Heart right ventricle (tissue), 16 donors: ENCODE measurements around the gene RTN4R. TPM values are rescaled to one million over a fixed set of nuclear protein-coding genes. Genes with fewer than 3 reads are reported as not detected.
"Not testable (repeated sequence)": the region's sequence is repeated elsewhere in the genome, so short reads cannot be mapped to it uniquely, and the experiment has no call there.

ENCODE experiments used
- ATAC-seq, 8 donors: fragments of 200-7000 bp; cut with Tn5 transposase; one replicate each; pipeline ENCODE4 v1.9.1; 2020; ENCODE audit warnings: mild to moderate bottlenecking in 8 of 8, moderate library complexity in 8 of 8, moderate number of reproducible peaks in 1 of 8
- DNase-seq, 2 donors: peaks; one replicate each; pipeline ENCODE4 v3.0.0-alpha.2; 2020
- H3K27ac ChIP-seq, 10 donors: fragments of 200-600 bp; sonication (generic) in 2 of 10; one replicate each; pipeline versions ENCODE4 v1.5.0 to v1.8.0; 2020 to 2022; ENCODE audit warnings: mild to moderate bottlenecking in 3 of 10
- H3K27me3 ChIP-seq, 7 donors: fragments of 200-600 bp; one replicate each; pipeline ENCODE4 v1.8.0; 2021 to 2022; ENCODE audit warnings: mild to moderate bottlenecking in 2 of 7
- H3K36me3 ChIP-seq, 9 donors: fragments of 200-600 bp; sonication (generic) in 1 of 9; one replicate each; pipeline versions ENCODE4 v1.5.0 to v1.8.0; 2020 to 2022; ENCODE audit warnings: mild to moderate bottlenecking in 2 of 9
- H3K4me1 ChIP-seq, 9 donors: fragments of 200-600 bp; sonication (generic) in 1 of 9; one replicate each; pipeline versions ENCODE4 v1.5.0 to v1.8.0; 2020 to 2022; ENCODE audit warnings: mild to moderate bottlenecking in 4 of 9
- H3K4me3 ChIP-seq, 10 donors: fragments of 200-600 bp; sonication (generic) in 2 of 10; one replicate each; pipeline versions ENCODE4 v1.5.0 to v1.8.0; 2020 to 2022; ENCODE audit warnings: mild to moderate bottlenecking in 7 of 10, moderate library complexity in 2 of 10
- H3K9me3 ChIP-seq, 11 donors: fragments of 200-600 bp in 10 of 11; sonication (generic) in 2 of 11; one replicate each; pipeline versions ENCODE4 v1.5.0 to v1.8.0; 2013 to 2022; ENCODE audit warnings: mild to moderate bottlenecking in 2 of 11, control low read depth in 1 of 11, moderate library complexity in 1 of 11
- WGBS, 2 donors: extraction: QIAGEN DNeasy Blood & Tissue Kit; methylation state at CpG; one replicate each; pipeline ENCODE4 v1.1.7; 2013; ENCODE audit warnings: inconsistent platforms in 1 of 2; 5-methylcytosine and 5-hydroxymethylcytosine counted together
- intact Hi-C, 10 donors: fragments of 100-400 bp; cut with DNase I; formaldehyde crosslinking; loops; one replicate each; pipeline versions ENCODE4 v1.11.1 to v1.14.2; 2022
- polyA plus RNA-seq, 2 donors: library from polyadenylated mRNA; stranded (reverse); fragments of 200-250 nt; gene quantifications; one replicate each; pipeline ENCODE4 v1.2.3, GENCODE V29; 2013
- total RNA-seq, 10 donors: library from RNA; stranded (reverse); fragmentation: NEBNext Ultra II Directional in 3 of 10; extraction: Animal tissue kit (Norgen Biotek cat#: 25700) in 3 of 10; gene quantifications; one replicate each; pipeline versions ENCODE4 v1.2.1 to v1.2.4, GENCODE V29; 2021 to 2023
- TF ChIP-seq, protein P1 (sequence below), 9 donors: fragments of 200-600 bp; sonication (generic) in 2 of 9; IDR thresholded peaks; one replicate each; pipeline versions ENCODE4 v1.5.0 to v1.8.0; 2021 to 2022; ENCODE audit warnings: antibody characterized with exemption in 9 of 9, mild to moderate bottlenecking in 5 of 9, moderate library complexity in 1 of 9
- donor health status: Arrhythmogenic right ventricular cardiomyopathy.
- donor health status: ischemic (EF 13 %, LVEDD 7.1; RV severe dilation, severe dysfunction).
- donor health status: healthy with polysubstance abuse.
- donor health status: DM: no; HTN: yes; CAD: no.
- donor health status: DM: no; HTN: no; CAD: no.
- donor health status: ischemic (EF 25% LVEDD 6.9; RV normal size, moderate dysfunction).
- donor health status: ischemic (EF 25% LVEDD 5.7; RV mildly dilated, moderate dysfunction).
- donor health status: healthy.
- donor health status: DM: yes; HTN: yes; CAD: no.
- donor health status: Ischemic cardiomyopathy.
- donor health status: ischemic (EF 35%, LVEDD 5.7; RV mildly dilated, moderate dysfunction).
- donor health status: nonischemic (EF 11% LVEDD 7.7; RV severe dilation, severe dysfunction).
- donor health status: DM: yes; HTN: yes; CAD: no.
- donor health status: PGD.
- donor health status: ischemic (EF 29% LVEDD 5.4; RV normal size, mild dysfunction).
- donor health status: nonischemic (EF 23%, LVEDD 6.1; RV moderate dilation, normal function).

The RTN4R gene
- total and polyA plus RNA-seq, 12 donors, result 0.56 to 2.5 (median 0.93) TPM

GRCh38 chr22:20272174-20272573 is 4.1 kb upstream of the RTN4R start:
- intact Hi-C loops, result loop anchor here in 1 of 10 donors (5.0 kb wide), 1 partner anchor 100 kb away; no protein-coding TSS in a partner anchor
- DNase-seq (no peak), ATAC-seq (no peak)
- Histone ChIP-seq H3K4me3 (no peak overlapping the region), H3K27ac (no peak overlapping the region), H3K4me1 (peaks cover 5 to 17% (median 6%) of the 10 kb centered on the region in 9 donors), H3K36me3 (no peaks in the 10 kb centered on the region), H3K27me3 (peaks cover 0 to 6% (median 0%) of the 10 kb centered on the region in 7 donors), H3K9me3 (no peaks in the 10 kb centered on the region)
- TF ChIP-seq, protein P1, sequence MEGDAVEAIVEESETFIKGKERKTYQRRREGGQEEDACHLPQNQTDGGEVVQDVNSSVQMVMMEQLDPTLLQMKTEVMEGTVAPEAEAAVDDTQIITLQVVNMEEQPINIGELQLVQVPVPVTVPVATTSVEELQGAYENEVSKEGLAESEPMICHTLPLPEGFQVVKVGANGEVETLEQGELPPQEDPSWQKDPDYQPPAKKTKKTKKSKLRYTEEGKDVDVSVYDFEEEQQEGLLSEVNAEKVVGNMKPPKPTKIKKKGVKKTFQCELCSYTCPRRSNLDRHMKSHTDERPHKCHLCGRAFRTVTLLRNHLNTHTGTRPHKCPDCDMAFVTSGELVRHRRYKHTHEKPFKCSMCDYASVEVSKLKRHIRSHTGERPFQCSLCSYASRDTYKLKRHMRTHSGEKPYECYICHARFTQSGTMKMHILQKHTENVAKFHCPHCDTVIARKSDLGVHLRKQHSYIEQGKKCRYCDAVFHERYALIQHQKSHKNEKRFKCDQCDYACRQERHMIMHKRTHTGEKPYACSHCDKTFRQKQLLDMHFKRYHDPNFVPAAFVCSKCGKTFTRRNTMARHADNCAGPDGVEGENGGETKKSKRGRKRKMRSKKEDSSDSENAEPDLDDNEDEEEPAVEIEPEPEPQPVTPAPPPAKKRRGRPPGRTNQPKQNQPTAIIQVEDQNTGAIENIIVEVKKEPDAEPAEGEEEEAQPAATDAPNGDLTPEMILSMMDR (IDR thresholded peaks at IDR 0.05), result no peak
- WGBS, 2 donors, result 93 to 94% methylated on average over 9 of the region's 9 CpGs

DNA sequence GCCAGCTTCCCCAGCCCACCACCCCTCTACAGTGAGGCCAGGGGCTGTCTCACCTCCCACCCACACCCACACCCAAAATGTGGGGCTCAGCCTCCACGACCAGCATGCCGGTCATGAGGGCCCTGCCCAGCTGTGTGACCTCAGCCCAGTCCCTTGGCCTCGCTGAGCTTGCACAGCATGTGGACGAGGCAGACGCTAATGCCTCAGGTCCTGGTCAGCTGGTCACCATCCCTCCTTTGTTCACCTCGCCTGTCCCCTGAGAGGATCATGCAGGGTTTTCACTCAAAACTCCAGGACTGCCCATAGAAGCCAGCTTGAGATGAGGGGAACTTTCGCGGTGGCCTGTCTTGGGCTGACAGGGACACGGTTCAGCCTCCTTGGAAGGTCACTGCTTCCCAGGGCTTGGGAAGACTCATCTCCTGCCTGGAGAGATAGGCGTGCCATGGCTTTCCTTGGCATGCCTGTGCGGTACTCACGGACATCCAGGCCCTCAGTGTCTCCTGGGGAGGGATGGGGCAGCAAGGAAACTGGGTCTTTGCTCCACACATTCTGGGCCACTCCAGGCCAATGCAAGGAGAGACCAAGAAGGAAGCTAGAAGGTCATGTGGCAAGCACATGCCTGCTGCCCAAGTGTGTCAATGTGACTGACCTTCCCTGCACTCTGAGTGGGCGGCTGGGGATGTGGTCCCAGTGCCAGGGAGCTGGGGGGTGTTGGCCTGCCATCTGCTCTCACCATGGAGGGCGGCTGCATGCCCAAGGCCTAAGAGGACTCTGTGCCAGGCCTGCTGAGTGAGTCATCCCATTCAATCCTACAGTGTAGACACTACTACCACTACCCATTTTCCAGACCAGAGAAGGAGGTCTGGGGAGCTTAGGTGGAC is 3.2 kb upstream of the RTN4R start:
- no peaks in the 10 kb centered on the region for H3K36me3 ChIP-seq
- H3K4me3 ChIP-seq, result no peak overlapping the region
- TF ChIP-seq, protein P1 (IDR thresholded peaks at IDR 0.05), result no peak
- peaks cover 0 to 10% (median 0%) of the 10 kb centered on the region in 7 donors for H3K27me3 ChIP-seq
- H3K27ac ChIP-seq, result no peak overlapping the region
- no peaks in the 10 kb centered on the region for H3K9me3 ChIP-seq
- intact Hi-C loops, result loop anchor here in 1 of 10 donors (5.0 kb wide), 1 partner anchor 99 kb away; no protein-coding TSS in a partner anchor
- DNase-seq (no peak), ATAC-seq (no peak)
- H3K4me1 ChIP-seq, result peaks cover 6 to 23% (median 9%) of the 10 kb centered on the region in 9 donors
- 86 to 91% methylated on average over 12 of the region's 14 CpGs for WGBS, 2 donors

- intact Hi-C loops, result loop anchor here in 1 of 10 donors (5.0 kb wide), 1 partner anchor 98 kb away; no protein-coding TSS in a partner anchor
- ATAC-seq, result peak in 5 of 8 donors; percentile 16 to 38 (median 34)
These were observed 2.3 kb upstream of the RTN4R start for GRCh38 chr22:20270190-20271113.

GRCh38 chr22:20269673-20270072 is 1.6 kb upstream of the RTN4R start:
- H3K4me3 ChIP-seq, ATAC-seq, H3K9me3 ChIP-seq, DNase-seq, H3K27ac ChIP-seq, H3K36me3 ChIP-seq: not testable (repeated sequence)
- Histone ChIP-seq H3K4me1 (peaks cover 6 to 23% (median 9%) of the 10 kb centered on the region in 9 donors), H3K27me3 (peaks cover 0 to 10% (median 0%) of the 10 kb centered on the region in 7 donors)
- 87 to 92% methylated on average over 7 to 8 of the region's 8 CpGs for WGBS, 2 donors
- intact Hi-C loops, result loop anchor here in 5 of 10 donors (2.0 to 5.0 kb wide), 3 partner anchors 97 to 112 kb away; no protein-coding TSS in a partner anchor

More at GRCh38 chr22:20270190-20271113, 2.3 kb upstream of the RTN4R start:
- H3K4me3 ChIP-seq, H3K27ac ChIP-seq, H3K36me3 ChIP-seq, DNase-seq, H3K9me3 ChIP-seq: not testable (repeated sequence)
- H3K27me3 ChIP-seq, result peaks cover 0 to 10% (median 0%) of the 10 kb centered on the region in 7 donors
- WGBS, 2 donors, result 66% methylated on average over 20 to 22 of the region's 23 CpGs
- peaks cover 6 to 23% (median 9%) of the 10 kb centered on the region in 9 donors for H3K4me1 ChIP-seq

- Histone ChIP-seq H3K4me1 (peaks cover 6 to 23% (median 9%) of the 10 kb centered on the region in 9 donors), H3K27me3 (peaks cover 0 to 10% (median 0%) of the 10 kb centered on the region in 7 donors)
- ATAC-seq, DNase-seq, H3K4me3 ChIP-seq, H3K9me3 ChIP-seq, H3K27ac ChIP-seq, H3K36me3 ChIP-seq: not testable (repeated sequence)
- 79 to 96% methylated on average over 4 of the region's 4 CpGs for WGBS, 2 donors
- intact Hi-C loops, result loop anchor here in 5 of 10 donors (2.0 to 5.0 kb wide), 2 partner anchors 110 to 112 kb away; no protein-coding TSS in a partner anchor
These were observed 1.1 kb upstream of the RTN4R start for GRCh38 chr22:20269201-20269600.
